GM10266 (cell line): Measurements from ENCODE around the gene TNIP2.

Experiments used
- DNase-seq: peaks from one replicate; pipeline ENCODE4 v3.0.0; 2012; ENCODE audit errors: extremely low spot score
- CTCF ChIP-seq: IDR thresholded peaks from 2 replicates; pipeline ENCODE4 v1.5.1; 2012; ENCODE audit warnings: mild to moderate bottlenecking, low read depth; ENCODE audit not compliant: control insufficient read depth, insufficient read depth; ENCODE audit errors: missing control alignments

The TNIP2 gene

GRCh38 chr4:2725380-2725779 is 30.8 kb downstream of the TNIP2 start:
- no peak for DNase-seq
- no peak for TF ChIP-seq CTCF

- TF ChIP-seq CTCF, result no peak
- DNase-seq, result no peak
These were observed 32.4 kb downstream of the TNIP2 start for GRCh38 chr4:2723751-2724150.

GRCh38 chr4:2722033-2722432 is 34.1 kb downstream of the TNIP2 start:
- no peak for DNase-seq
- TF ChIP-seq CTCF, result no peak

GRCh38 chr4:2721586-2721985 is 34.5 kb downstream of the TNIP2 start:
- TF ChIP-seq CTCF, result no peak

GRCh38 chr4:2716236-2716635 is 39.9 kb downstream of the TNIP2 start:
- DNase-seq, result no peak
- no peak for TF ChIP-seq CTCF

More at GRCh38 chr4:2721586-2721985, 34.5 kb downstream of the TNIP2 start:
- DNase-seq, result no peak

- TF ChIP-seq CTCF, result no peak
- no peak for DNase-seq
These were observed 40.7 kb downstream of the TNIP2 start for GRCh38 chr4:2715426-2715825.

GRCh38 chr4:2714918-2715317 is 41.2 kb downstream of the TNIP2 start:
- DNase-seq, result no peak
- no peak for TF ChIP-seq CTCF
